OCI-LY1 (cell line): ENCODE data around the gene GYS2.

Experiments used
- CTCF ChIP-seq: fragments of 200-600 bp; sonication (generic), shearing (Covaris generic); IDR thresholded peaks from 2 replicates; pipeline ENCODE4 v1.5.1; 2017; ENCODE audit warnings: mild to moderate bottlenecking, antibody characterized with exemption, low read length, moderate library complexity, mixed read lengths
- EZH2 ChIP-seq: fragments of 200-600 bp; sonication (generic), shearing (Covaris generic); IDR thresholded peaks from 2 replicates; pipeline ENCODE4 v1.8.0; 2017; ENCODE audit warnings: borderline replicate concordance, mixed run types, mild to moderate bottlenecking, antibody characterized with exemption, low read length, moderate library complexity, mixed read lengths

- TF ChIP-seq CTCF, result no peak
- no peak for TF ChIP-seq EZH2
Observed at GRCh38 chr12:21509768-21510167, 94.9 kb downstream of the GYS2 start.
